ENCODE results near the gene GPR143. TPM values are rescaled to one million over a fixed set of nuclear protein-coding genes. Genes with fewer than 3 reads are reported as not detected.
A peak's percentile ranks its signal among the peaks of the same experiment; 100 is the strongest.

GPR143 gene
- total RNA-seq, 1 donor from 2014 or later, result not detected

DNA sequence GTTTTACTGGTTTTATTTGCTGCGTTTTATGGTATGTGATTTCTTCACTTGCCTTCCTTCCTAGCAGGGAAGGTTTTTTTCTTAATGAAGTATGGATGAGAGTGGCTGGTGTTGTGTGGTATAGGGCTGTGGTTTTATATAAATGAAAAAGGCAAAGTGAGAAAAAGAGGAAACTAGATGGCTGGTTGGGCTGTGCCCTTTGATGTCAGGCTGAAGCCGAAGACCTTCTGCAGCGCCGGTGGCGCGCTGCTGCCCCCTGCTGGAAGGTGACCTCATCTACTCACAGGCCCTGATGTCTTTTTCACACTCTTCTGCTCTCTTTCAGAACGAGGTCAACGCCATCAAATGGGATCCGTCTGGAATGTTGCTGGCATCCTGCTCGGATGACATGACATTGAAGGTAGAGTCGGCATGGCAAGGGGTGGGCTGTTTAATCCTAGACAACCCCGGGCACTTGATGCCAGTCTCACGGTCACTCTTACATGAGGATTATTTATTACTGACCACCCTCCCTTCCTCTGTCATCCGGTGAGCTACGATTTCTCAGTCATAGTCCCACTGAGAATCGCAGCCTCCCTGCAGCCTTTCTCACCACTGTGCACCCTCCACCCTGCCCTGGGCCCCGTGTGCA lies 56.6 kb downstream of the GPR143 start:
- no peak for DNase-seq (ENCODE audit: low spot score)

DNA sequence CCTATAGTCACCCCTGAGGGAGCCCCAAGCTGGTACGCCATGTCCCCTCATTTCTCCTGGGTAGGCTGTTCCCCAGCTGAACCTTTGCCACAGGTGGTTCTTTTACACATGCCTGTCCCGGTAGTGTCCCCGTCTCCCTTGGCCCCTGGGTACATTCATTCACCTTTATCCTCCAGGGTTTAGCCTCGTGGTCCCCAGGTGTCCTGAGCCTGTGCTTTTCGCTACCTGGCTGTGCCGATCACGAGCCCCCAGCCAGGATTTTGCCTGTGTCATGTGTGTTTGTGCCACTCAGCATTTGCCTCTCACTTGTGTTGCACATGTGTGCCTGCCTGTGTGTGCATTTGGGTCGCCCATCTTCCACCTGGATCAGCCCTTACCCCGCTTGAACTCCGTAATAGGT lies 57.6 kb downstream of the GPR143 start:
- no peak for DNase-seq (ENCODE audit: low spot score)

DNA sequence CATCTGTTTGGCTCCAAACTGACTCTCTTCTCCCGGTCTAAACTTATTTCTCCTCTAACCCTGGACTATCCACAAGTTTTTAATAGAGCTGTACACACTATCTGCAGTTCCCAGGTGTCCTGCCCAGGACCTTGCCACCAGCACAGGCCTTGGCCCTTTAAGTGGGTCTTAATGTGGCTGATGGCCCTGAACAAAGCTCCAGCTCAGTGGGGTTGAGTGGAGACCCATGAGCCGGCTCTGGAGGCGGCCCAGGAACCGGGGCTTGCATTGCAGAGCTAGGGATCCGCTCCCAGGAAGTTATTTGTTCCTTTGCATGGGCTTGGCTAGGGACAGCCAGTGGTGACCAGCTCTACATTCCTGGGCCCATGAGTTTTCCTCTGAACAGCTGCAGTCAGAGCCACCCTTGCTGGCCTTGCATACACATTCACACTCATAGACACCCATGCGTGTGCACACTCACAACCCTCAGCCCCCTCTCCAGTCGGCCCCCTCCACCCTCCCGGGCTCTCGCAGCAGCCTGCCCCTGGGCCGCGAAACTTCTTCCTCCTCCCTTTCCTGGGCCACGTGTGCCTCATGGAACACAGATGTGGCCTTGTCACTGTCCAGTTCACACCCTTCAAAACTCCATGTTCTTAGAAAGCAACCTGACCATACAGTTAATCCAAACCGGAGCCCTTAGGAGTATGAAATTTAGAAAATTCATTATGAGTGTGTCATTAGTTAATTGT lies 58.2 kb downstream of the GPR143 start:
- DNase-seq (ENCODE audit: low spot score), result no peak

DNA sequence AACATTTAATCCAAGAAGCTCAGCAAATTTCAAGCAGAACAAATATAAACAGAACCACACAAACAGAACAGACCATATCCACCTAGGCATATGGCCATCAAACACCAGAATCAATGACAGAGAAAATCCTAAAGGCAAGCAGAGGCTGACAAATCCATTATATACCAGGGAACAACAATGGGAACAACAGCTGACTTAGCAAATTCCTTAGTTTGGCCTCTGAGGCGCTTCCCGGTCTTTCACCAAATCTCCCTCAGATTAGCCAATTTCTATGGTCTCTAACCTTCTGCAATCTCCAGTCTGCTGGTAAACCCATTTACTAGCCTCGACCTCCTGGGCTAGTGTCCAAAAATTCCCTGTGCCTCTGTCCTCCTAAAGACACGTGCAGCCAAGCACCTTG lies 59.2 kb downstream of the GPR143 start:
- no peak for DNase-seq (ENCODE audit: low spot score)

DNA sequence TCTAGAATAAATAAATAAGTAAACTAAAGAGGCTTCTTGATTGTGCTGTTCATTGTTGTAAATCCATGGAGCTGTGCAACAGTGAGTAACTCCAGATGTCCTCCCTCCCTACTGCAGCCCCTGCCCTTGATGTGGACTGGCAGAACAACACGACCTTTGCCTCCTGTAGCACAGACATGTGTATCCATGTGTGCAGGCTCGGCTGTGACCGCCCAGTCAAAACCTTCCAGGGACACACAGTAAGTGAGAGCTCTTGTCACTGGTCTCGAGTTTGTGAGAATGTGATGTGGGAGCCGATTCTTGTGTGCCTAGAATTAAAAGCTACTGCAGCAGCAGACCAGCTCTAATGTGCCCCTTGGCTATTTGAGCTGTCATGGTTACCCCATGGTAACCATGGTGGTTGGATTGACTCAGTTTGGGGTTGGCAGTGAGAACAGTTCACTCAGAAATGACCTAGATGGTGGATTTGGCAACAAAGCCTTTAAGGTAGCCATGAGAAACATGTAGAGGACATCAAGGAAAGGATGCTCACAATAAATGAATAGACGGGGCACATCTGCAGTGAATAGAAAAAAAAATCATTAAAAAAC lies 60.7 kb downstream of the GPR143 start:
- DNase-seq (ENCODE audit: low spot score), result no peak

DNA sequence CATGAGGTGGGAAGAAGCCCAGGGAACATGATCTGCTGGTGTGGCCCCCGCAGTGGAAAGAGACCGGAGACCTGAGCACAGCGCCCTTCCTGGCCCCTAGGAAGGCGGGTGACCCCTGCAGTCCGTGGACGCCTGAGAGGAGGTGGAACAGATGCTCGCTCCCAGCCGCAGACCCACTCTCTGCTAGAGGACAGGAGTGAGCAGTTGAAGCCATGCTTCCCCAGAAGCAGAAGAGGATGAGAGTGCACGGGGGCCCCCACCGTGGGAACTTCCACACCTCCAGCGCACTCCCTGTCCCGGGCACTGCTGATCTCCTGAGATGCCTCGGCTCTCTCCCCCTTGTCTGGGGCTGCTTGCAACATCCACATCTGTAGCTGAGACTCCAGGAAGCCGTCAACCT lies 62.2 kb downstream of the GPR143 start:
- no peak for DNase-seq (ENCODE audit: low spot score)

DNA sequence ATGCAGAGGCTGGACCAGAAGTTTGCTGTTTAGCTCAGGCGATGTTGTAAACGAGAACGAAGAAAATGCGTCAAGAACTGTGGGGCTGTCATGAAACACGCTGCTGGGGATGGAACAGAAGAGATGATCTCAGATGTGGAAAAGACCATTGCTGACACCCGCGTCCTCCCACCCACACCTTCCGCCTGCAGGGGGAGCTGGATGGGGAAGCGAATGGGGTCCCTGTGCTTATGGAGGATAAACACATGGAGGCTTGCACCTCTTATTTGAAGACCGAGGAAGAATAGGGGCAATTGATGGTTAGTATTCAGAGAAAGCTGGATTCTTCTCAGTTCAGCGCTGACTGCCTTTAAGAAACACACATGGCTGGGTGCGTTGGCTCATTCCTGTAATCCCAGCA lies 63.9 kb downstream of the GPR143 start:
- no peak for DNase-seq (ENCODE audit: low spot score)

DNA sequence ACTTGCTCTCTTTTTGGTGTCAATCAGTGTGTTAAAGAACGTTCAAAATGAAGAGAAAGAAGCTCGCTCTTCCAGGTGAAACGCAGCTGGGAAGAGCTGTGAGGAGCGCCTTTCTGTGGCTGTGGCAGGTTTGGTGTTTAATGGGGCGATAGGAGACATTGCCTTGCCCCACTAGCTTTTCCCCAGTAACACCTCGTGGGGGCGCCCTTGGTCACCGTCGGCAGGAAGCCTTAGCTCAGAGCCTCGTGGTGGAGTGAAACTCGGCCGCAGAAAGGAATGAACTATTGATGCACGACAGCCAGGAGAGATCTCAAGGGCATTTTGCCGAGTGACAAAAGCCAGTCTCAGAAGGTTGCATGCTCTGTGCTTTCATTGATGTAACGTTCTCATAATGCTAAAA lies 65.1 kb downstream of the GPR143 start:
- DNase-seq (ENCODE audit: low spot score), result no peak

DNA sequence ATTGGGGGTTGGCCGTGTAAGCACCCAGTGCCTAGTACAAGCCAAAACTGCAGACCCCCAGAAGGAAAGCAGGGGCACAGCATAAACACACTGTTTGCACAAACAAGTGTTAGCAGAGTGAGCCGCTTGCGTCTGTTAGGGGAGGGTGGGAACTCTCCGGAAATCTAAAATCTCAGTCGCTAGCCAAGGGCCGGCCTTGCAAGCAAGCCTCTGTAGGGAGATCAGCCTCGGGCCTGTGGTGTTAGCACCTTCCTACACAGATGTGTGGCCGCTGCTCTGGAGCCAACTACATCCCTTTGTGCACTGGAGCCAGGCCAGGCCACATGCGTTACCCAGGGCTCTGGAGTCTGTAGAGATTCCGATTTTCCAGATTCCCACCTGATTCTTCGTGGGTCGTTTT lies 67.1 kb downstream of the GPR143 start:
- no peak for DNase-seq (ENCODE audit: low spot score)

DNA sequence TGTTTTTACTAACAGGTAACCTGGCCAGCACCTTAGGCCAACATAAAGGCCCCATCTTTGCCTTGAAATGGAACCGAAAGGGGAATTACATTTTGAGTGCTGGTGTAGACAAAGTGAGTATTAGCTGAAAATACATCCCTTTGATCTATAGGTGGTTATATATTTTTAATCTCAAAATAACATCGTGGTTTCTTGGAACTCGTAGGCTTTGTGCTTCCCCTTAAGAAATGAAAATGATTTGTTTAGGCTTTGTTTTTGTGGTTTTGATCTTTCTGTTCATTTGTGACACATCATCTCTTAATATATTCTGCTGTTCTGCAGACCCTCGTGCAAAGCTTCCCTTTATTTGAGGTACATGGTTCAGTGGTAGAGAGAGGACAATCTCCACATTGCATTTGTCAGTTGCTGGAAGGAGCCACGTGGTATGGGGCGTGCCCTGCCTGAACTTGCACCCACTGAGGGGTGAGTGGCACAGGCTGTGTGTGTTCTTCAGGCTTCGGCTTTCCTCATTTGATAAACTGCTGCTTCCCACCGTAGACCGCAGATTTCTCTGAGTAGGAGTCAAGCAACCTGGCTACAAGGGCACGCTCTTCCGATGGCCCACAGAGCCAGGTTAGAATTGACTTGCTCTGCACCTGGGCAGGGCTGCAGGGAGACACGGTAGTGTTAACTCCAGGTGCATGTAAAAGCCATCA lies 72.2 kb downstream of the GPR143 start:
- no peak for DNase-seq (ENCODE audit: low spot score)

DNA sequence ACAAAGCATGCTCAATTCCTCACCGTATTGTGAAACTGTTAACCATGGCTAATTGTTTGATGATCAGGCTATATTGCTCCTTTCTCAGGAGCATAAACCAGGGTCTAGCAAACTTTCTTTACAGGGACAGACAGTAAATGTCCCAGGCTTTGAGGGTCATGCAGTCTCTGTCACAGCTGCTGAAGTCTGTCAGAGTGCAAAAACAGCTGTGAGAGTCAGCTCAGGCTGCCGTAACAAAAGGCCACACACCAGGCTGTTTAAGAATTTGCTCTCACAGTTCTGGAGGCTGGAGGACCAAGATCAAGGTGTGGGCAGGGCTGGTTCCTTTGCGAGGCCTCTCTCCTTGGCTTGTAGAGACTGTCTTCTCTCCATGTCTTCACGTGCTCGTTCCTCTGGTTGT lies 75.6 kb downstream of the GPR143 start:
- DNase-seq (ENCODE audit: low spot score), result peak; percentile 57

DNA sequence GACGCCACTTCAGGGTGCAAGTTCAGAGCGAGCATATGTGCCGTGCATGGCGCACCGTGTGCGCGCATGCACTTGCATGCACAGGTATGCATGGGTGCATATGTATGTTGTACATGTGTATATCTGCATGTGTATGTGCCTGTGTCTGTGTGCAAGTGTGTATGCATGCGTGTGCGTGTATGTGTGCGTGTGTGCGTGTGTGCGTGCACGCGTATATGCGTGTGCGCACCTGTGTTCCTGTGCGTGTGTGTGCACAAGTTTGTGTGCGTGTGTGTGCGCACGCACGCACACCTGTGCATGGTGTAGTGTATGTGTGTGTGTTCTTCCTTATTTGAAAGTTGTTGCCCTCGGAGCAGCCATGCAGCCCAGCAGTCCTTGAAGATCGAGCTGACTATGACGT lies 76.8 kb downstream of the GPR143 start:
- peak; percentile 22 for DNase-seq (ENCODE audit: low spot score)

DNA sequence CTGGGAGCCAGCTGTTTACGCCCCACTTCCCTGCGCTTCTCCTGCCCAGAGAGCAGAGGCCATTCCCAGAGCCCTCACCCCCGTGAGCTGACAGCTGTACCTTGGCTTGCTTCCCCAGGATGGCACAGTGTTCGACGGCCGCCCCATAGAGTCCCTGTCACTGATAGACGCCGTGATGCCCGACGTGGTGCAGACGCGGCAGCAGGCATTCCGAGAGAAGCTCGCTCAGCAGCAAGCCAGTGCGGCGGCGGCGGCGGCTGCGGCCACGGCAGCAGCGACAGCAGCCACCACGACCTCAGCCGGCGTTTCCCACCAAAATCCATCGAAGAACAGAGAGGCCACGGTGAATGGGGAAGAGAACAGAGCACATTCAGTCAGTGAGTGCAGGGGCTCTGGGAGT lies 77.7 kb downstream of the GPR143 start:
- peak; percentile 79 for DNase-seq (ENCODE audit: low spot score)

DNA sequence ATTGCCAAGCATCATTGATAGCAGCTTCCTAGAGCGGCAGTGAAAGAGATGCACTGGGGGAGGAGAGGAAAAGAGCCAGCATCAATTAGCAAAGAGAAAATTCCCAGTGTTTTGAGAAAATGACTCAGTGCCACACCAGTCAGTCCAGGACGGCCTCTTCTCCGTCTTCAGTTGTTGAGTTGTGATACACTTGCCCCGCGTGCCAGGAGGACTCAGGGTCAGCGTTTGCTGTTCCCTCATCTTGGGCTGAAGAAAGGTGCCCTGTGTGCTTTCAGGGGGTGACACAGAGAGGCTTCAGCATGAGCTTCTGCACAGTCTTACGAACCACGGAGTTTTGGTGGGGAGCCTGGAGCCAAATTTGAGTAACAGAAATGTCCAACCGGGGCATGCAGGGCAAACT lies 82.3 kb downstream of the GPR143 start:
- DNase-seq (ENCODE audit: low spot score), result peak; percentile 62

DNA sequence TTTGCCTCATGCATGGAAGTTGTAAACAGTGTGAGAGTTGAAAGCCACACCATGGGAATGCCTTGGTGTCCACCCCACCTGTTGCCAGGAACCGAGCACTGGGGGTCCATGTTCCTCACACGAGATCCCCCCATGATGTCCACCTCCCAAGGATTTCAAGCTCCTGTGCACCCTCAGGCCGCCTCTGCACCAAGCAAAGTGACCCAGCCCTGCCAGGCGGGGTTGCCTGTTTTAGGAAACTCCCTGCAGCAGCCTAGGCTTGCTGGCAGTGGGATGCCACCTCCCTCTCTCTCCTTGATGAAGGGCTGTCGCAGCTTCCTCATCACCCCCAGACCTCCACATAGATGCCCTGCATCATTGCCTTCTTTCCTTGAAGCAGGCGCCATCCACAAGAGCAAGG lies 82.8 kb downstream of the GPR143 start:
- DNase-seq (ENCODE audit: low spot score), result peak; percentile 62

DNA sequence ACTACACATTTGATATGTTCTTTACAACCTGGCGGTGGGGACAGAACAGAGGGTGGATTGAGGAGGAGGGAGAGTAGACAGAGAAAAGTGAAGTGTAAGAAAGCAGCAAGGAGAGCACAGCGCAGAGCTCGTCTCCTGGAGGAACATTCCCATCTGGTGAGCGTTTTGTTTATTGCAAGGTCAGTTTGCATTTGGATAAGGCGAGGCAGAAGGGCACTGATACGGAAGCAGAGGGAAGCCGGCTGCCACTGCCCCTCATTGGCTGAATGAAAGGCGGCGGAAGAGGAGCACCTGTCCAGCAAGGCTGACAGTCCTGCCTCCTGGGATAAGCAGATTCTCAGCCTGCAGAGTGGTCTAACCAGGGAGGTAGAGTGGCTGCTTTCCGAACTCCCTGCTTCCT lies 83.2 kb downstream of the GPR143 start:
- peak; percentile 77 for DNase-seq (ENCODE audit: low spot score)

DNA sequence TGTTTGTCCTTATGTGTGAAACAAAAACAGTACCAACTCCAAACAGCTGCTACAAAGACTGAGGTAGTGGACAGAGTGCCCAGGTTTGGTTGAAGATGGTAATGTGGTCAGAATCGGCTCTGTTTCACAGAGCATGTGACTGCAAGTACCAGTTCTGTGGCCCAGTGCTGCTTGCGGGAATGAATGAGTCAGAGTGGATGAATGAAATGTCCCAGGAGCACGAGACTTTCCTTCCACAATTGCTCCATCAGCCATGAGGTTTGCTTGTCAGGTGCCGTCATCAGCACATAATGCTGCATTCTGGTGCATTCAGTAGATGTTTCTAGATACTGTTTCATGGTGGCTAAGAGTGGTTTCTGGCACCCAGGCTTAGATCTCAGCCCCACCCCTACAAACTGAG lies 84.2 kb downstream of the GPR143 start:
- peak; percentile 45 for DNase-seq (ENCODE audit: low spot score)

DNA sequence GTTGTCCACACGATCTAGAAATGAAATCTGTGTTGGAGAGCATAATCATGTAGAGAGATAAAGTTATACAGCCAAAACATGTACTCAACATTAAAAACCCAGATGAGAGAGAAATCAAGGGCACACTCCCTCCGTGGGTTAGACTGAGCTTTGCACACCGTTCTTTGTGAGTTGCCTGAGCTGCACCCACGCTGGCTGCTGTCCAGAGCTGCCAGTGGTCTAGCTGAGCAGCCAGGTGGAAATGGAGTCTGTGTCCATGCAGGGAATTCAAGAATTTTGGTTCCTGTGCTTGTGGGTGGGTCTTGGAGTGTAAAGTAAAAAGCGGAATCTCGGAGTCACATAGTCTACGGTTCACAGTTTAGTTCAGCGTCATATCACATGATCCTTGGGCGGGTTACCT lies 84.6 kb downstream of the GPR143 start:
- peak; percentile 20 for DNase-seq (ENCODE audit: low spot score)

DNA sequence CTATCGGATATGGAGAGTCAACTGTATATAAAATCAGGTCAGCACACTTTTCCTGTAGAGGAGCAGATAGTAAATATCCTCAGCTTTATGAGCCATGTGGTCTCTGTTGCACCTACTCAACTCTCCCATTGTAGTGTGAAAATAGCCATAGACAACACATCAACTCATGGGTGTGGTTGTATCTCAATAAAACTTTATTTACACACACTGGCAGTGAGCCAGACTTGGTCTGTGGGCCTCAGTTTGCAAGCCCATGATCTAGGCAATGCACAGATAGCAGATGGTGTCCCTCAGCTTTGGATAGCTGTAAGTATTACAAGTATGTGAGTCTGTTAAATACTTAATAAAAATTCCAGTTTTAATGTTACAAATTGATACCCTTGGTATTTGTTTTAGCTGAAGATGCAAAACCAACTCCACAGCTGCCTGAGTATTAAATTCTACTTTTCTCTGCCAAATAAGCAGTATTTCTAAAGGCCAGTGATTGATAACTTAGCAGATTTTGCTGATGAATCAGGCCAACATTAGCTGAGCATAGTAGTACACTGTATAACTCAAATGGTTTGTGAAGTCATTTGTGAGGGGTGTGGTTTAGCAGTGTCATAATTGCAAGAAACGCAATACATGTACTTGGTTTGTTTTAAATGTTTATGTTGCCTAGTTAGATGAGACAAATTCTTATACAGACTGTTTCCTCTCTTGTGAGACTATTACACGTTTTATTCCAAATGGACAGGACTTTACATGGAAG lies 87.3 kb downstream of the GPR143 start:
- peak; percentile 9 for DNase-seq (ENCODE audit: low spot score)

DNA sequence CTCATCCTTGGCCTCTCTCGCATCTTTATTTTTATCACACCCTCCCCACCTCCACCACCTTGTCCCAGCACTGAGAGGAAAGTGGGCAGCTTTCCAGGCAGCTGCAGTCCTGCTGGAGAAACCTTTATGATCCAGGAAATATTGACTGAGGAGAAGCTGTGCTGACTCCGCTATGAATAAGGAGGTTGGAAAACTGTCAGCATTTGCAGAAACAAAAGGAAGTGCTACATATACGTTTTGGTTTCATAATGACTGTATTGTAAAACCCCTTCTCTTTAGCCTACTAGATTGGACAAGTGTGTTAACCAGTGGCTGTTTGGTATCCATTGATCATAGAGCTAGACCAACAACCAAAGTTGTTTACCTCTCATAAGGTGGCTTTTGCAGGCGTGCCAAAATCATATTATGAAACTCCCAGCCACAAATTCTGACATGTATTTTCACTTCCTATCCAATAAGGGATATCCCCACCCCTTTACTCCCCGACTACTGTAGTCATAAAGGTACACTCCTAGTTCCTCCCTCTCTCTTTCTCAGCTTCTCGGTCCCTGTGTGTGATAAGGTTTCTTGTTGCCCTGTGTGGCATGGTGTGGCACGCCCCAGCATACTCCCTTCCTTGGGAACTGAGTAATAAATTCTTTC lies 88.4 kb downstream of the GPR143 start:
- DNase-seq (ENCODE audit: low spot score), result peak; percentile 33

DNA sequence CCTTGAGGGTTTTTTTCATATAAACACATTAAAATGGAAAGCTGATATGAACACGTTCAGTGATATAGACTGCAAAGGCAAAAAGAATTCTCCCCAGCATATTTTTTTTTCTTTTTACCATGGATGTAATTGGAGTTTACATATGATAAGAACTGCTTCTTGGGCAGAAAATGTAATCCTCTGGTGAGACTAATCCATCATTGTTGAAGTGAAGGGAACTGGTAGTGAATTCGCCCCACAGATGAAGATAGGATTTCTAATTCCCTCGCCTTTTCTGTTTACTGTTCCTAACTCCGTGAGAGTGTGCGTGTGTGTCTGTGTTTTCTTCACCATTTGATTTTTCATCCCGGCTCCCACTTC lies 88.9 kb downstream of the GPR143 start:
- no peak for DNase-seq (ENCODE audit: low spot score)
